GM23338 (cell line): Measurements from ENCODE around the gene MYCBP2. TPM values are rescaled to one million over a fixed set of nuclear protein-coding genes. Genes with fewer than 3 reads are reported as not detected.

ENCODE experiments used
- ATAC-seq: fragments of 200-7000 bp; cut with Tn5 transposase; 3 replicates; pipeline ENCODE4 v1.9.1; 2020
- DNase-seq: peaks from one replicate; pipeline ENCODE4 v3.0.0-alpha.2; 2015; ENCODE audit warnings: low spot score
- H2AFZ ChIP-seq: fragments of 200-600 bp; sonication (generic); 2 replicates; pipeline ENCODE4 v1.8.0; 2016; ENCODE audit warnings: antibody characterized with exemption, mild to moderate bottlenecking, moderate library complexity
- H3F3A ChIP-seq: fragments of 200-600 bp; sonication (generic); replicated peaks from 2 replicates; pipeline ENCODE4 v1.8.0; 2017; ENCODE audit warnings: antibody characterized with exemption, mixed run types, low read depth
- H3K27ac ChIP-seq: fragments of 200-600 bp; sonication (generic); 2 replicates; pipeline ENCODE4 v1.6.1; 2016; ENCODE audit warnings: low read depth
- H3K27me3 ChIP-seq: fragments of 200-600 bp; sonication (generic); 2 replicates; pipeline ENCODE4 v1.8.0; 2016; ENCODE audit warnings: mild to moderate bottlenecking, mixed run types, moderate library complexity; ENCODE audit not compliant: insufficient read depth
- H3K36me3 ChIP-seq: fragments of 200-600 bp; sonication (generic); 2 replicates; pipeline ENCODE4 v1.8.0; 2016; ENCODE audit warnings: mild to moderate bottlenecking; ENCODE audit not compliant: insufficient read depth
- H3K4me1 ChIP-seq: fragments of 200-600 bp; sonication (generic); 2 replicates; pipeline ENCODE4 v1.8.0; 2016; ENCODE audit warnings: mild to moderate bottlenecking, moderate library complexity; ENCODE audit not compliant: insufficient read depth
- H3K4me2 ChIP-seq: fragments of 200-600 bp; sonication (generic); 2 replicates; pipeline ENCODE4 v1.7.1; 2017; ENCODE audit warnings: mixed run types
- H3K4me3 ChIP-seq: fragments of 200-600 bp; sonication (generic); 2 replicates; pipeline ENCODE4 v1.6.1; 2016; ENCODE audit warnings: mixed run types
- H3K79me2 ChIP-seq: fragments of 200-600 bp; sonication (generic); replicated peaks from 2 replicates; pipeline ENCODE4 v1.8.0; 2017; ENCODE audit warnings: mild to moderate bottlenecking; ENCODE audit not compliant: insufficient read depth
- H3K9me2 ChIP-seq: fragments of 200-600 bp; sonication (generic); 2 replicates; pipeline ENCODE4 v1.8.0; 2017; ENCODE audit not compliant: insufficient read depth
- H4K20me1 ChIP-seq: fragments of 200-600 bp; sonication (generic); replicated peaks from 2 replicates; pipeline ENCODE4 v1.8.0; 2017; ENCODE audit warnings: mild to moderate bottlenecking; ENCODE audit not compliant: insufficient read depth
- H3K27ac Mint-ChIP-seq: 2 replicates; pipeline ENCODE4 v1.8.0; 2020; ENCODE audit warnings: inconsistent platforms, mild to moderate bottlenecking, moderate library complexity, mixed read lengths
- H3K27me3 Mint-ChIP-seq: 3 replicates; pipeline ENCODE4 v1.8.0; 2022; ENCODE audit warnings: low read depth, mild to moderate bottlenecking, moderate library complexity, mixed read lengths, inconsistent platforms; ENCODE audit not compliant: insufficient read depth, poor library complexity
- H3K36me3 Mint-ChIP-seq: 3 replicates; pipeline ENCODE4 v1.8.0; 2021; ENCODE audit warnings: low read depth, mild to moderate bottlenecking, inconsistent platforms, moderate library complexity, mixed read lengths
- H3K4me1 Mint-ChIP-seq: 3 replicates; pipeline ENCODE4 v1.8.0; 2020; ENCODE audit warnings: mild to moderate bottlenecking, inconsistent platforms, mixed read lengths
- H3K4me3 Mint-ChIP-seq: 3 replicates; pipeline ENCODE4 v1.8.0; 2021; ENCODE audit warnings: moderate library complexity, mild to moderate bottlenecking, inconsistent platforms, mixed read lengths
- H3K9me3 Mint-ChIP-seq: 3 replicates; pipeline ENCODE4 v1.8.0; 2020; ENCODE audit warnings: moderate library complexity, mild to moderate bottlenecking, inconsistent platforms, mixed read lengths
- CREB1 ChIP-seq: fragments of 250-450 bp; sonication (Bioruptor Pico); IDR thresholded peaks from 2 replicates; pipeline ENCODE4 v1.5.0; 2020; ENCODE audit warnings: low read depth, mild to moderate bottlenecking, moderate library complexity
- CTCF ChIP-seq, 2 experiments: fragments of 200-600 bp in 1 of 2; sonication (generic) in 1 of 2; conservative IDR thresholded peaks; 2 replicates each; pipeline versions ENCODE4 v1.5.1 to v1.6.1; 2016 to 2017; ENCODE audit warnings: antibody characterized with exemption in 2 of 2, low read depth in 2 of 2, mild to moderate bottlenecking in 2 of 2, moderate library complexity in 1 of 2
- ETS1 ChIP-seq: IDR thresholded peaks from 2 replicates; pipeline ENCODE4 v1.6.1; 2016; ENCODE audit warnings: antibody characterized with exemption
- EZH2 ChIP-seq: fragments of 200-600 bp; sonication (generic); IDR thresholded peaks from one replicate; pipeline ENCODE4 v1.8.0; 2017; ENCODE audit warnings: antibody characterized with exemption, mild to moderate bottlenecking, low read depth; ENCODE audit not compliant: unreplicated experiment
- JUNB ChIP-seq: IDR thresholded peaks from one replicate; pipeline ENCODE4 v1.6.1; 2016; ENCODE audit warnings: antibody characterized with exemption; ENCODE audit not compliant: unreplicated experiment
- NANOG ChIP-seq: IDR thresholded peaks from 2 replicates; pipeline ENCODE4 v1.6.1; 2016; ENCODE audit warnings: antibody characterized with exemption, borderline replicate concordance
- POLR2AphosphoS5 ChIP-seq: IDR thresholded peaks from 2 replicates; pipeline ENCODE4 v1.6.1; 2016; ENCODE audit warnings: antibody characterized with exemption, low read depth
- REST ChIP-seq: IDR thresholded peaks from one replicate; pipeline ENCODE4 v1.6.1; 2018; ENCODE audit warnings: antibody characterized with exemption; ENCODE audit not compliant: unreplicated experiment
- STAT1 ChIP-seq: IDR thresholded peaks from one replicate; pipeline ENCODE4 v1.6.1; 2016; ENCODE audit warnings: antibody characterized with exemption; ENCODE audit not compliant: unreplicated experiment
- ZNF331 ChIP-seq: fragments of 250-450 bp; sonication (Bioruptor Pico); IDR thresholded peaks from 2 replicates; pipeline ENCODE4 v1.5.0; 2020; ENCODE audit warnings: low read depth, mild to moderate bottlenecking, moderate library complexity
- ZNF462 ChIP-seq: fragments of 250-450 bp; sonication (Bioruptor Pico); IDR thresholded peaks from 2 replicates; pipeline ENCODE4 v1.5.0; 2020; ENCODE audit warnings: mild to moderate bottlenecking, moderate library complexity
- polyA plus RNA-seq: library from polyadenylated mRNA; unstranded; fragments of >200 nt; fragmentation: Nextera tagmentation; extraction: Ambion mirVana; gene quantifications from 2 replicates; pipeline ENCODE4 v1.2.1, GENCODE V29; 2016
- total RNA-seq: library from RNA; depleted of rRNA; stranded (reverse); fragments of >200 nt; shearing (Covaris generic); gene quantifications from 2 replicates; pipeline ENCODE4 v1.2.3, GENCODE V29; 2014

Gene MYCBP2
- total and polyA plus RNA-seq, 2 experiments from 2014 or later = 54.6 to 77.2 TPM

- no peak overlapping the region for H2AFZ ChIP-seq
- DNase-seq (no peak), ATAC-seq (no peak)
- no peak overlapping the region for H3K27ac ChIP-seq
- H3K4me2 ChIP-seq = no peak overlapping the region
- H3K36me3 ChIP-seq = no peaks in the 10 kb centered on the region
- H3K9me2 ChIP-seq = peaks cover 6% of the 10 kb centered on the region; the same call in 1 of the 2 replicates
- no peak overlapping the region for H3K4me3 Mint-ChIP-seq
- no peaks in the 10 kb centered on the region for H3K27me3 Mint-ChIP-seq
- H3K4me1 Mint-ChIP-seq = no peaks in the 10 kb centered on the region
- H3K27me3 ChIP-seq = no peaks in the 10 kb centered on the region
- no peaks in the 10 kb centered on the region for H3K4me1 ChIP-seq
- no peak for TF ChIP-seq POLR2AphosphoS5
- no peak for TF ChIP-seq NANOG
- no peak for TF ChIP-seq STAT1
- no peak for TF ChIP-seq EZH2
- no peak for TF ChIP-seq ETS1
- TF ChIP-seq ZNF462 (CRISPR knock-in tag) = no peak
- TF ChIP-seq CREB1 (CRISPR knock-in tag) = no peak
- TF ChIP-seq JUNB = no peak
- TF ChIP-seq ZNF331 (CRISPR knock-in tag) = no peak
- TF ChIP-seq REST = no peak
- no peak for TF ChIP-seq CTCF (conservative IDR thresholded peaks at IDR 0.05; ENCODE audit: low read depth in 2 of 2)
- no peak overlapping the region for H3K27ac Mint-ChIP-seq
- H3K36me3 Mint-ChIP-seq = no peaks in the 10 kb centered on the region
- no peaks in the 10 kb centered on the region for H3K9me3 Mint-ChIP-seq
- H3K79me2 ChIP-seq = no peaks in the 10 kb centered on the region
- H4K20me1 ChIP-seq = no peaks in the 10 kb centered on the region
- H3F3A ChIP-seq = no peaks in the 10 kb centered on the region
- H3K4me3 ChIP-seq = no peak overlapping the region
Observed at GRCh38 chr13:77038907-77039480, 287.9 kb downstream of the MYCBP2 start.
